NCI-H446 treated with DMSO at 0.1 percent for 48 hours (cell line): Measurements from ENCODE around the gene ANKRD60.

Source experiments
- DNase-seq: peaks from one replicate; lab custom pipeline; 2025; lab: John Stamatoyannopoulos, UW

ANKRD60 gene

DNA sequence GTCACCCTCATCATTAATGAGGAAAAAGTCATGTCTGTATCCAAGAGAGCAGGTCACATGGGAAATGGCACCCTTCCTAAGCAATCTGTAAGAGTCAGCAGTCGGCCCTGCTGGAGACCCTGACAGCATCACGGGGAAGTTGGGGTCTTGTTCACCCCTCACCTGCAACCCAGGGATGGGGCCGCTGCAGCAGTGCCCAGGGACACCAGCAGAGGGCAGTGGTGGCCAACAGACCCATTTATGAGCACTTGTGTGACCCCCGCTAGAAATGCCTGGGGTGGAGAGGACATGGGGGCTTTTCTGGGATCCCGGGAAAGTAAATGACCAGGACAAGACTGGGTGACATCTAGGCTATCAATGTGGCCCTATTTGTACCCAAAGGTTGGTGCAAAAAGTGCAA, 35.9 kb downstream of the ANKRD60 start:
- no peak for DNase-seq

DNA sequence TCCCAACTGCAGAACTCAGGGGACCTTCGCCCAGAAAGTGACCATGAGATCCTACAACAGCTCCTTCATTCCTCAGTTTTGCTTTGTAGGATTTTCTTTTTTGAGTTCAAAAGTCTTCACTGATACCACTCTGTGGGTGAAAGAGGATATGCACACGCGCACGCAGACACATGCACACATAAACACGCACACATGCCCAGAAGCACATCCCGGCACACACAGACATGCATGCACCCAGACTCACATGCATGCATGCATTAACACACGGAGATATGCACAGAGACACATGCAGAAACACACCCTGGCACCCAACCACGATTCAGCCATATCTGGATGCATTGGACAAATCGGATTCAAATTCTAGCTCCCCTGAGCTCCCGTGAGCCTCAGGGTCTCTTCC, 36.4 kb downstream of the ANKRD60 start:
- DNase-seq: no peak

DNA sequence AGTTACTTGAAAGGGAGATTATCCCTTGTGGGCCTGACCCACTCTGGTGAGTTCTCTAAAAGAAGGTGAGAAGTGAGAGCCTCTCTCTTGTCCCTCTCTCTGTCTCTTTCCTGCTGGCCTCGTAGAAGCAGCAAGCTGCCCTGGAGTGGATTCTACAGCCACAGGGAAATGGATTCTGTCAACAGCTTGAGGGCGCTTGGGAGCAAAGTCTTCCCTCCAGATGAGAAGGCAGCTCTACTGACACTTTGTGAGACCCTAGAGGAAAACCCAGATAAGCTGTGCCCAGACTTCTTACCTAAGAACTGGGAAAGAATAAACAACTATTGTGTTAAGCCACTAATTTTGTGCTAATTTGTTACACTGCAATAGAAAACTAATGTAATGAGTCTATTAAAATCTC, 39.9 kb downstream of the ANKRD60 start:
- DNase-seq: no peak

DNA sequence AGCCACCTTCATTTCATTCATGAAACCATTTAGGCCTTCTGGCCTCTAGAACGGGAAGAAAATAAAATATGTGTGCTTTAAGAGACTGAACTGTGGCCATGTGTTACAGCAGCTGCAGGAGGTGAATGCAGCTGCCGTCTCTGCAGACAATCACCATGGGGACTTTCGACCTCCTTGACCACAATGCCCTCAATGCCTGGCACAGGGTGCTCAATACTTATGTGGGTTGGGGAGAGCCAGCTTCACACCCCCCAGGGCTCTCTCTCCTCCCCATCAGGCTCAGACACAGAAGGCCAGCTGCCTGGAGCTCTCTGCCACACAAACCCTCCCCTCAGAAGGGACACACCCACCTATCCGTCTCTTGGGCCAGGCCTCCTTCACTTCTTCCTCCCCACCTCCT, 43.5 kb downstream of the ANKRD60 start:
- no peak for DNase-seq

DNA sequence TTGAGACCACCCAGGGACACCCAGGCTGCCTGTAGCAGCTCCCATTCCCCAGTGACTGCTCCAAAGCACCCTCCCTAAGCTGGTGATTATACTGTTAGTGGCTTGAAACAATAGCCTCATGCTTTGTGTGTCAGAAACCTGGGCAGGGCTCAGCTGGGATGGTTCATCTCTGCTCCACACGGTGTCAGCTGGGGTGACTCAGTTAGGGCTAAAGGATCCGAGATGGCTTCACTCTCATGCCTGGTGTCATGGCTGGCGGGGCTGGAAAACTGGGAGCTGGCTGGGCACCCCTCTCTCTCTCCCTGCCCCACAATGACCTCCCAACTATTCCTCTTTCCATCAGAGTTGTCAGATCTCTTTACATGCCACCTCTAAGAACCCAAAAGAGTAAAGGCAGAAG, 44.4 kb downstream of the ANKRD60 start:
- DNase-seq: no peak

DNA sequence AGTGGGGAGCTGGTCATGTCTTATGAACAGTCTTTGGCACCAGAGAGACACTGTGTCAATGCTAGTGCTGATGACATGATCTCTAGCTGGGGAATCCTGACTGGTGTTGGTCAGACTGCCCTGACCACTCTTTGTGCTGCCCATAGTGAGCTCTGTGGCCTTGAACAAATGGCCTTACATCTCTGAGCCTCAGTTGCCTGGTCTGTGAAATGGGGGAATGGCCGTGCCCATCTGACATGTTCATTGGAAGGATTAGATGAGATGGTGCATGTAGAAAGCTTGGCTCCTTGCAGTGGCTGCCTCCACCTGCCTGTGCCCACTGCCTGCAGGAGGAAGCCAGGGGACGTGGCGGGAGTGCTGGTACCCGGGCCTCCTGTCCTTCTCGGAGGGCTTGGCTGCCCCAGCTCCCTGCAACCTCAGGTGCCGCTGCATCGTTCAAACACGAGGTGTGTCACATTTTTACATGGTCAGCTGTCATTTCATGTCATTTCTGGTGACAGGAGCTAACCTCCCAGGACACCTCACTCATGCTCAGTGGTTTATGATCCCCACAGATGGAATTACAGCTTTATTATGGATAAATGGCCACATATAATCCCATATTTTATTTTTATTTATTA, 45.8 kb downstream of the ANKRD60 start:
- no peak for DNase-seq

DNA sequence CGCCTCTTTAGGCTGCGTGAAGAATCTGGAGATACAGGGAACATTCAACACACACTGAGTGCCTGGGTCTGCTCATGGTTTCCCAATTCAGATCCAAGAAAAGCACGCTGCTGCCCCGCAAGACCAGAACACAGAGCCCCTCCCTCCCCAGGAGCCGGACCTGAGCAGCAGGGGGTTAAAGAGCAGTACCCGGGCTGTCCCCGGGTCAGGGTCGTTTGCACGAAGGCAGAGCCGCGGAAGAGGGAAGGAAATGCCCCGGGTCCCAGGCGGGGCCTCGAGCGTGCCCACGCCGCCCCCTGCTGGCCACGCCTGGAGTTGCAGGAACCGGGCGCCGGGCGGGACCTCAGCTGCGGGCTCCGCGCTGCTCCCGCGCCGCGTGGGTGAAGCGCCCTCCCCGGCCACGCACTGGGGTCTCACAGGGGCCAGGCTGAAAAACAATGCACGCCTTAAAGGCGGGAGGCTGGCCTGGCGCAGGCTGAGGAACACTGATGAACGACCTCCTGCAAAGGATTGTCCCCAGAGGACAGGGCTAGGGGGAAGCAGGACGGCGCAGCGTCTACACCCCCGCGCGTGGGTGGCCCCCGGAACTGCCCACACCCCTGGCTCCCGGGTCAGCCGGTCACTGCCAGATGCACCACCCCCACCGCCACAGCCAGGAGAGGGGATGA, 48.9 kb downstream of the ANKRD60 start:
- DNase-seq: no peak

DNA sequence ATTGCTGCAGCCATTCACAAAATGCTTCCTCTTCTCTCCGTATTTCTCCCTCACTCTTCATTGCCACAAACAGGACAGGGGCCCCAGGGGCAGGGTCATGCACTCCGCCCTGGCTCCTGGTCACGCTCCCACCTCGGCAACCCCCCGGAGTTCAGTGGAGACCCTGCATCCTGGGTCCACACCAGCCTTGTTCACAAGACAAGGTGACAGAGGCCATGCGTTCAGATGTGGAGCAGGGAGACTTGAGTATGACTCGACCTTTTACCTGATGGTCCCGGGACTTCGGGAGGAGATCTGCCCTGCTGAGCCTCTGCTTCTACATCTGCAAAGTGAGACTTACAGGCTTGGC, 49.4 kb downstream of the ANKRD60 start:
- DNase-seq: no peak

DNA sequence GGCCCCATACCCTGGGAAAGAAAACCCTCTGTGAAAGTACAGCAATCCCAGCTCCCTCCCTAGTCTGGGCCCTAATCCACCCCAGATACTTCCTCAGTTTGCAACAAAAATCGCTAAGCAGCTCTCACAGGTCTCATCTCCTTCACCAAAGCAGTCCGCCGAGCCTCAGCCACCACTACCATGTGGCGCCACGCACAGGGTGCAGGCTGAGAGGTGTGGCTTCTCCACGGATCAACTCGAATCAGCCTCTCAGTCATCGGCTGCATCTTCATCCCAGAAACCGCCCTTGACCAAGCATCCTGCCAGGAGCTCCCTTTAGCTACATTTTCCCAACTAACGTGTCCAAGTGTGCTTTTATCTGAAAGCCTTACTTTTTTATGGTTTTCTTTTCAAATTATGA, 50.7 kb downstream of the ANKRD60 start:
- DNase-seq: no peak

DNA sequence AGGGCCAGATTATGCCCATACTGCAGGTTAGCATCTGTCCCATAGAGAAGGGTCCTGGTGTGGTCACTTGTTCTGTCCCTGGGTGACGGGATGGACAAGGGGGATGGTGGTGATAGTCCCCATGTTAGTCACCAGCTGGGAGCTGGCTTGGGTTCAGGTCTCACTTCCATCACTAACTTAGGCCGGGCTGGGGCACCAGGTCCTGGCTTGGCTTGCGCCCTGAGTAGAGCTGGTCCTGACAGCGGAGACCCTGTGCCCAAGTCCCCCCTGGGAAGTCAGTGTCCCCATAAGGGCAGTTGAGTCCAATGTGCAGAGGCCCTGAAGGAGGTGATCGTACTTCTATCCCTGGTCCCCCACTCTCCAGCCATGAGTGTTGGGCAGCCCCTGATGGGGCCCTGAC, 52.6 kb downstream of the ANKRD60 start:
- no peak for DNase-seq

DNA sequence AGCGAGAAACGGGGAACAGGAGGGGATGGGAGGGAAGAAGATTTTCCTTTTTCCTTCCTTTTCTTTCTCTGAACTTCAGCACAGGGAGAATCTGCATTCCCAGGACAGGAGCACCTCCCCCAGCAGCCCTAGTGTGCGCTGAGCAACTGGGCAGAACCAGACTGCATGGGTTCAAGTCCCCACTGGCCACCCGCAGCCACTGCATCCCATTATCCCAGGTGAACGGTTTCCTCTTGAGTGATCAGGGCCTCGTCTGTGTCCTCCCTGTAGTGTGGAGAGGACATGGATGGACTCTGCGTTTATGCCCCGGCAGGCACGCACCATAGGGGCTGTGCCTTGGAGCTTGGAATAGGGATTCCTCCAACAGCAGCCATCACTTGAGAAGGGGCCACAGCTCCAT, 53.0 kb downstream of the ANKRD60 start:
- no peak for DNase-seq

DNA sequence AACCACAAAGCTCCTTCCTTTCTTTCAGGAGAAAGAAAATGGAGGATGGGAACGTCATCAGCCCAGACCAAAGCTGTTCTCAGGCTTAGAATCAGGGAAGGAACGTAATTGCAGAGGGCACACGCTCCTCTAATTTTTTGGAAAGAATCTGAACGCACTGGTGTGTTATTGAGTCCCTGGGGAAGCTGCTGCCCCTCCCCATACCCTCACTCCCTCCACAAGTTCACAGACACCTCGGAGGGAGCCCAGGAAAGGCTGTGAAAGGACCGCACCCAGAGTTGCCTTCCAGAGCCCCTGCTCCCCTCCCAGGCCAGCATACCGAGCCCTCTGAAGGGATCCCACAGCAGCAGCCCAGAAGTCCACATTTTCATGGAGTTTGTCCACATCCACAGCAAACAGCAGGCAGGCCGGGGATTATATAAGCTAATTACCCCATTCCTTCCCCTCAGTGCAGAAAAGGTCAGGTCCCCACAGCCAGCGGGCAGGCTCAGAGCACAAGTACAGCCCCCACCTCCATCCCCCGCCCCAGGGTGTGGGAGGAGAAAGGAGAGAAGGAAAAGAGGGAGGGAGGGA, 53.7 kb downstream of the ANKRD60 start:
- DNase-seq: no peak

DNA sequence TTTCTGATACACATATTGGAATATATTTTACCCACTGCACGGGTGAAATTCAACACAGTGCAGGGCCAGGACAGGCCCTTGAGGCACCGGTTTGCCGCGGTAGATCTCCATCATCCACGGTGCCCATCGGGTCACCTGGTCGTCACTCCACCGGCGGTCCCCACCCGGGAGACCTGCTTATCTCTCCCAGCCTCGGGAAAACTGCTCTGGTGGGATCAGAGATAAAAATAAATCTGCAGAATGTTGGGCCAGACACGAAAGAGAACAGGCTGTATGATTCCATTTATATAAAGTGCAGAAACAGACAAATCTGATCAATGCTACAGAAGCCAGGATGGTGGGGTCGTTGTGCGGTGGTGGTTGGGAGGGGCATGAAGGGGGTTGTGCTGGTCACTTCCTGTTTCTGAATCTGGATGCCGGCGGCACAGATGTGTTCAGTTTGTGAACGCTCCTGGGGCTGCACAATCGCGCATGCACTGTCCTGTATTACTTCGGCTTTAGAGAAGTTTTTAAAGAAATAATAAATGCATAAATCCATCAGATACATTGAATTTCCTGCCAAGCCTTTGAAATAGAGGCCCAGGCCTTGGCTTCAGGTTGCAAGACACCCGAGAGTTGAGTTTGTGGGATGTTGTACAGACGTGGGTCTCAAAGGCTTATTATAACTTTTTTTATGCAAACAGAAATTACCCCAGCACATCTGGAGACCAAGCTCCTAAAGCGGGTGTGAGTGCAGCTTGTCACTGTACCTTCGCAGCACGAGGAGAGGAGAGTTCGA, 54.3 kb downstream of the ANKRD60 start:
- no peak for DNase-seq

DNA sequence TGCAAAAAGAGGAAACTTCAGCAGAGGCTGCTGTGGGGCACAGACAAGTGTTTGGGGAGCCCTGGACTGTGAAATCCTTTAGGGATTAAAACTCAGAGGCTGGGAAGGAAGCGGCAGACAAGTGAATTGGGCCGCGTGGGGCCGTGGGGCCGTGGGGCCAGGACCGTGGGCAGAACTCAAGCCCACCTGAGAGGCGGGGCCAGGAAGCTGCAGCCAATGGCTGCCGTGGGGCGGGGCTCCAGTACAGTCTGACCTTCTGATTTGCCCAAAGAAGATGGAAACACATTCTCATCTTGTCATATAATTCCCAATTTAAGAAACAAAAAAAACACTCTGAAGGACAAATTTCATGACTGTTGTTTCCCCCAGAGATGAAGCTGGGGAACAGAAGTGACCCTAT, 55.4 kb downstream of the ANKRD60 start:
- no peak for DNase-seq

DNA sequence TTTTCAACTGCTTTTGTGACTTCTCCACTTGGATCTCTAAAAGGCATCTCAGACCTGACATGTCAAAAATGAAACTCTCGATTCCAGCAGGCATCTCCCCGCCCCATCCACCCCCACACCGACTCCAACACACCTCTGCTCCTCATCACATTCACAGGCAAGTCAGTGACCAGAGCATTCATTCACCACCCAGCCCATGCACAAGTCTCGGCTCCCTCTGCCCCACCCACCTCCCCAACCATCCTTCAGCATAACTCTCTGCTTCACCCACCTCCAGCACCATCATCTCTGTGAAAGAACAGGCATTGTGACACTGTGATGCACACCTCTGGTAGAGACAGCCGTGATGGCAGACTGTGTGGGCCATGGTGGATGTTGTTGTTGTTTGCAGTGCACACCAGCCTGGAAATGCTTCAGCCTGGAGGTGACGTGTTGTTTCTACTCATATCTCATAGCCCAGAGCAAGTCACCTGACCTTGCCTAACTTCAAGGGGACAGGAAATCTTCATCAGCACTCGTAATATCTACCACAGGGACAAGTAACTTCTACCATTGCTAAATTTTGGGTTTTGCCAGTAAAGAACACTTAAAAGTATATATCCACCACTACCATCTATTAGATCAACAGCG, 56.5 kb downstream of the ANKRD60 start:
- DNase-seq: no peak

DNA sequence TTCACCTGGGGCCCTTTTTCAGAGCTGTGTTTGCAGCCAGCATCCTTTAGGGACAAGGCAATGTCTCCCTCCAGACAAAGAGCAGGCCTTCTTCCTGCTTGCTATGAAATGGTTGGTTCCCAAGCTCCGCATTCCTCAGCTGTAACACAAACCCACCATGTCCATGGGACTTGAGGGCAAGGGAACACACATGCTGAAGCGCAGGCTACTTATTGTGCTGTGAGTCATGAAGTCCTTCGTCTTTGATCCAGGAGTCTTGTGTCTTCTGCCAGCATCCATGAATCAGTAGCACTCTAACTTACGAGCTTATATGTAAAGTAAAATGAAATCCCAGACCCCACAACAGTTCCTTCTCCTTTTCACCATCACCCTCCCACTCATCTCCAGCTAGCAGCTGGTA, 59.0 kb downstream of the ANKRD60 start:
- no peak for DNase-seq

DNA sequence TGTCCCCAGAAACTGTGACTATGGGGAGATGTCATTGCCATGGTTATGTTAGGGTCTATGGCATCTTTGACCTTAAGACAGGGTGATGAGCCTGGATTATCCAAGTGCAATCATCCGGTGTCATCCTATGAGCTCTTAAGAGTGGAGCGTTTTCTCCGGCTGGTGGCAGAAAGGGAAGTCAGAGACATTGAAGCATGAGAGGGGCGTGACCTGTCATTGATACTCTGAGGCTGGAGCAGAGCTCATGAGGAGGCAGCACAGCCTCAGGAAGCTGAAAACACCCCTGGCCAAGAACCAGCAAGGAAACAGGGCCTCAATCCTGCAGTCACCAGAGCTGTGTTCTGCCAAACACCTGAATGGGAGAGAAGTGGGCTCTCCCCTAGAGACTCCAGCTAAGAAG, 59.6 kb downstream of the ANKRD60 start:
- DNase-seq: no peak

DNA sequence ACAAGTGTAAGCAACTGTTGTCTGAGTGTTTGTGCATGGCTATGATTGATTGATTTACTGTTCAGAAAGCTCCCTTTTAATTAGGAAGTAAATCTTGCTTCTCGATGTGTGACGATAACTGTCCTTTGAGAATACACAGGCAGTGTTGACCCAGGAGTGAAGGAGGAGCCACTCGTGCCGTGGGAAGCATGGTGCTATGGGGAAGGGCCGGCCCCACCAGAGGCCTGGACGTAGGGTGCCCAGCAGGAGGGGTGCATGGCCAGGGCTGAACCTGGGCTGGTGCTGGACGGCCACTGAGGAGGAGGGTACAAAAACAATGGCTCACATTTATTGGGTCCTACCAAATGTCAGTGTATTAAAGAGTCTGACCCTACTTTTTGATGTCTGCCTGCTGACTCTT, 60.7 kb downstream of the ANKRD60 start:
- DNase-seq: no peak
